Sigmoid colon (tissue), 7 donors: ENCODE results near the gene LRRC49. TPM values are rescaled to one million over a fixed set of nuclear protein-coding genes. Genes with fewer than 3 reads are reported as not detected.
"Not testable (repeated sequence)": the region's sequence is repeated elsewhere in the genome, so short reads cannot be mapped to it uniquely, and the experiment has no call there.

ENCODE experiments used
- DNase-seq: peaks from one replicate; pipeline ENCODE4 v3.0.0-alpha.2; 2019
- H3K27ac ChIP-seq, 4 donors: fragments of 200-600 bp; sonication (generic); one replicate each; pipeline ENCODE4 v1.5.1; 2016 to 2019; ENCODE audit warnings: mild to moderate bottlenecking in 1 of 4
- H3K27me3 ChIP-seq, 3 donors: fragments of 200-600 bp; sonication (generic); one replicate each; pipeline ENCODE4 v1.5.1; 2019; ENCODE audit warnings: mild to moderate bottlenecking in 1 of 3
- H3K36me3 ChIP-seq, 4 donors: fragments of 200-600 bp; sonication (generic); one replicate each; pipeline ENCODE4 v1.5.1; 2016 to 2019
- H3K4me1 ChIP-seq, 4 donors: fragments of 200-600 bp; sonication (generic); one replicate each; pipeline ENCODE4 v1.5.1; 2017 to 2019
- H3K4me3 ChIP-seq, 4 donors: fragments of 200-600 bp; sonication (generic); one replicate each; pipeline ENCODE4 v1.5.1; 2017 to 2019; ENCODE audit warnings: mild to moderate bottlenecking in 2 of 4, moderate library complexity in 1 of 4
- H3K9me3 ChIP-seq, 4 donors: fragments of 200-600 bp in 3 of 4; sonication (generic) in 3 of 4; one replicate each; pipeline versions ENCODE4 v1.5.1 to v1.6.1; 2013 to 2019
- CTCF ChIP-seq, 4 experiments: fragments of 450-650 bp in 3 of 4; fragments of 200-600 bp in 1 of 4; IDR thresholded peaks; one replicate each; pipeline ENCODE4 v1.5.1; 2016 to 2019; ENCODE audit warnings: antibody characterized with exemption in 4 of 4, mild to moderate bottlenecking in 3 of 4, moderate library complexity in 2 of 4
- EP300 ChIP-seq, 4 donors: sonication (generic); formaldehyde crosslinking; IDR thresholded peaks; one replicate each; pipeline ENCODE4 v1.6.1; 2017; ENCODE audit warnings: antibody characterized with exemption in 4 of 4
- POLR2A ChIP-seq, 2 donors: fragments of 450-650 bp; IDR thresholded peaks; one replicate each; pipeline ENCODE4 v1.6.1; 2016; ENCODE audit warnings: antibody characterized with exemption in 2 of 2, mild to moderate bottlenecking in 2 of 2, moderate library complexity in 2 of 2
- POLR2AphosphoS5 ChIP-seq, 4 donors: sonication (generic); formaldehyde crosslinking; IDR thresholded peaks; one replicate each; pipeline ENCODE4 v1.6.1; 2017; ENCODE audit warnings: antibody characterized with exemption in 4 of 4
- WGBS, 2 donors: extraction: QIAGEN DNeasy Blood & Tissue Kit; methylation state at CpG; one replicate each; pipeline ENCODE4 v1.1.7; 2013; 5-methylcytosine and 5-hydroxymethylcytosine counted together
- intact Hi-C: fragments of 100-400 bp; cut with DNase I; formaldehyde crosslinking; loops from one replicate; pipeline ENCODE4 v1.15.1; 2023
- polyA plus RNA-seq, 3 donors: library from polyadenylated mRNA; stranded (reverse); fragments of 200-250 nt; gene quantifications; one replicate each; pipeline ENCODE4 v1.2.3, GENCODE V29; 2013
- total RNA-seq, 4 donors: library from RNA; depleted of rRNA; stranded (reverse); fragments of >200 nt; gene quantifications; one replicate each; pipeline ENCODE4 v1.1.0, GENCODE V29; 2016
- donor health status: healthy with polysubstance abuse.
- donor health status: Bipolar disorder and iron deficiency.
- donor health status: healthy.

Gene LRRC49
- total and polyA plus RNA-seq, 7 donors: 1.6 to 20.2 (median 10.3) TPM

DNA sequence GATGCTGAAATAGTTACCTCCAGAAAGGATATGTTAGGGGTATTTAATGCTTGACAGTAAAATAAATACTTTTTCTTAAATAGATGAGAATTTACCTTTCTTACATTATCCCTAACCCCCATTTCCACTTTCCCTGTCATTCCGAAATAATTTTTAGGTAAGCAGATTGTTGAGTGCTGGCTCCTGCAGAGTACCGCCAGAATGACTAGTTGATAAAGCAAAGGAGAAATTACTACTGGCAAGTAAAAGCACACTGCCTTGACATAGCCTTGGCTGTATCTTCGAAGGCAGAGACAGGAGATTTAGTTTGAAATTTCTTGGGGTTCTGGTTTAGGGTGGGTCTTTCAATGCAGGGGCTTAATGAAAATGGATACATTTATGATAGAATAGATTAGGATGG, 40.8 kb downstream of the LRRC49 start:
- TF ChIP-seq POLR2A (IDR thresholded peaks at IDR 0.05) (no peak), CTCF (IDR thresholded peaks at IDR 0.05) (no peak)
- 80% methylated on average over 3 of the region's 3 CpGs for WGBS, 2 donors
- intact Hi-C loops: no loop called here
- Histone ChIP-seq H3K4me1 (no peaks in the 10 kb centered on the region), H3K27me3 (no peaks in the 10 kb centered on the region), H3K36me3 (no peaks in the 10 kb centered on the region), H3K4me3 (no peak overlapping the region), H3K27ac (no peak overlapping the region), H3K9me3 (no peaks in the 10 kb centered on the region)
- DNase-seq: no peak

DNA sequence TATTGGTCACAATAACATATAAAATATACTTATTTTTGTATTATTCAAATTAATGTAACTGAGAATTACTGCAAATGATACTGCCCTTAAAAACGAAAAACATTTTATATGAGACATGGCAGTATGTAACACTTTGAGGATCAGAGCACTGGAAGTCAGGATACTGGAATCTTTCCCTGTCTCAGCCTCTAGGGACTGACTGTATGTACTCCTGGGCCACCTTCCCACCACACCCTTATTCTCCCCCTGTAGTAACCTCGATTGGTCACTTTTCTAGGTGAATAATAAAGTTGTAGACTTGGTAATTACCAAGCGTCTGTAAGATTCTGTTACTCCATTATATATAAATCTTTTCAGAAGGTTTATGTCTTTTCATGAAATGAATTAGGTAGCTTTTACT, 43.0 kb downstream of the LRRC49 start:
- Histone ChIP-seq H3K36me3 (no peaks in the 10 kb centered on the region), H3K9me3 (no peaks in the 10 kb centered on the region), H3K4me3 (no peak overlapping the region), H3K4me1 (no peaks in the 10 kb centered on the region), H3K27me3 (no peaks in the 10 kb centered on the region), H3K27ac (no peak overlapping the region)
- DNase-seq: no peak
- intact Hi-C loops: no loop called here
- 76 to 86% methylated on average over 3 of the region's 3 CpGs for WGBS, 2 donors
- no peak for TF ChIP-seq POLR2AphosphoS5 (IDR thresholded peaks at IDR 0.05)
- TF ChIP-seq POLR2A (IDR thresholded peaks at IDR 0.05): no peak

DNA sequence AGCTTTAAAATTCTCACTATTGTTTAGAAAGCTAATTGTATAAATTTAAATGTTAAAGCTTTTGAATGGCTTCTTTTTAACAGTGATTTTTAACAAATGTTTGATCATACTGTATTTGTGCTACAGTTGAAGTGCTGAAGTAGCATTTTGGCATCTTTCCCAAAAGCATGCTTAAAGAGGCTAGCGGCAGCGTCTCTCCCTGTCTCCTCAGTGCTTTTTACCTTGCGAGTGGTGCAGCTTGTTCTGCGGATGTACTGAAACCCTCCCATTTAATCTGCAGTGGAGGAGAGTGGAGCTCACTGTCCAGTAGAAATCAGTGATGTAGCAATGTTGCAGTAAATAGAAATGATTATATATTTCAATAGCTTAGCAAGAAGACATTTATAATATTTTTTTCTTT, 43.7 kb downstream of the LRRC49 start:
- H3K27ac ChIP-seq: no peak overlapping the region
- H3K36me3 ChIP-seq: no peaks in the 10 kb centered on the region
- H3K4me1 ChIP-seq: no peaks in the 10 kb centered on the region
- H3K9me3 ChIP-seq: no peaks in the 10 kb centered on the region
- intact Hi-C loops: no loop called here
- H3K27me3 ChIP-seq: no peaks in the 10 kb centered on the region
- WGBS, 2 donors: 73 to 82% methylated on average over 4 of the region's 4 CpGs
- no peak overlapping the region for H3K4me3 ChIP-seq
- no peak for DNase-seq
- no peak for TF ChIP-seq EP300 (IDR thresholded peaks at IDR 0.05)
- TF ChIP-seq POLR2A (IDR thresholded peaks at IDR 0.05): no peak
- TF ChIP-seq POLR2AphosphoS5 (IDR thresholded peaks at IDR 0.05): no peak
- TF ChIP-seq CTCF (IDR thresholded peaks at IDR 0.05): no peak

DNA sequence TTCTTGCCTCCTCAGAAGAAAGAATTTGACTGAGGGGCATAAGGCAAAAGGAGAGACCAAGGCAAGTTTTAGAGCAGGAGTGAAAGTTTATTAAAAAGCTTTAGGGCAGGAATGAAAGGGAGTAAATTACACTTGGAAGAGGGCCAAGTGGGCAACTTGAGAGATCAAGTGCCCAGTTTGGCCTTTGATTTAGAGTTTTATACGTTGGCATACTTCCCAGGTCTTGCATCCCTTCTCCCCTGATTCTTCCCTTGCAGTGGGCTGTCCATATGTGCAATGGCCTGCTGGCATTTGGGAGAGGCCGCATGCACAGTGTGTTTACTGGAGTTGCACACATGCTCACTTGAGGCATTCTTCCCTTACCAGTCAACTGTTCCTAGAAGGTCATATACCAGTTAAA, 50.7 kb downstream of the LRRC49 start:
- H3K9me3 ChIP-seq, H3K4me3 ChIP-seq, DNase-seq, H3K36me3 ChIP-seq, H3K4me1 ChIP-seq, H3K27ac ChIP-seq, intact Hi-C loops, H3K27me3 ChIP-seq: not testable (repeated sequence)
- 18 to 61% methylated on average over 2 of the region's 2 CpGs for WGBS, 2 donors

DNA sequence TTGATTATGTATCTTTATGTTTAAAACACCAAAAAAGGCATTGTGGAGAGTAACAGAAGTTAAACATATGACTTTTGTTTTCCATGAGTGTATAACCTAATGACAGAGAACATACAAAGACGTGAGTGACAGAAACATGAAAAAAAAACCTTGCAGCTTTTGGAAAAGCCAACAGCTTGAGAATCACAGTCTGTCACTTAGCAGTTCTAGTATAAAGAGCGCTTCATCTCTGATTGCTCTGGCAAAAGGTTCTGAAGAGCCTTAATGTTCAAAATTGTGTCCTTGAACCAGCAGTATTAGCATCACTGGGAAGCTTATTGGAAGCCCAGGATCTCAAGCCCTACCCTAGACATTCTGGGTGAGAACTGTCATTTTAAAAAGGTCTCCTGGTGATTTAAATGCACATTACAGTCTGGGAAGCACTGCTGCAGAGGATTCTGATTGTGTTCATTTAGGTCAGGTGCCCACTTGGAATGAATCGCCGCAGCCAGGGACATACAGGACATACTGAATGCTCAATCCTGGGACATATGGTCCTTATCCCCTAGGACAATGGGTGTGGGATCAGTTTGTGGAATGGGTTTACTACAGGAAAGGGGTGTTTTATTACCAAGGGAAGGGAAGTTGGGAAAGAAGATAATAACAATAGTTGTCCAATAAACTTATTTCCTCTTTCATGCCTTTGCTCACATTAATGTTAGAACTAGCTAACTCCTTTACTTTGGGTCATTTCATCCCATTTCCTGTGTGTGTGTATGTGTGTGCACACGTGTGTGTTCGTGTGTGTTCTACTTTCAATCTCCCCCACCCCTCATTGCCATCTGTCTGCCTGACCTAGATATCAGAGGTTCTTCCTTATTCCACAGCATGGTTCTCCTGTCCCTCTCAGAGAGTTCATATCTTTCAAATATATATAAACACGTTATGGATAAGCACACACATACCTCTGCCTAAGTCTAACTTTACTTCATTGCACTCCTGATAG, 55.0 kb downstream of the LRRC49 start:
- Histone ChIP-seq H3K27ac (no peak overlapping the region), H3K36me3 (no peaks in the 10 kb centered on the region), H3K9me3 (peaks cover 0 to 3% (median 0%) of the 10 kb centered on the region in 4 donors), H3K27me3 (no peaks in the 10 kb centered on the region), H3K4me3 (no peak overlapping the region), H3K4me1 (no peaks in the 10 kb centered on the region)
- no peak for DNase-seq
- WGBS, 2 donors: 70 to 73% methylated on average over 7 of the region's 7 CpGs
- intact Hi-C loops: no loop called here
- TF ChIP-seq CTCF (IDR thresholded peaks at IDR 0.05) (no peak), POLR2A (IDR thresholded peaks at IDR 0.05) (no peak), POLR2AphosphoS5 (IDR thresholded peaks at IDR 0.05) (no peak), EP300 (IDR thresholded peaks at IDR 0.05) (no peak)

DNA sequence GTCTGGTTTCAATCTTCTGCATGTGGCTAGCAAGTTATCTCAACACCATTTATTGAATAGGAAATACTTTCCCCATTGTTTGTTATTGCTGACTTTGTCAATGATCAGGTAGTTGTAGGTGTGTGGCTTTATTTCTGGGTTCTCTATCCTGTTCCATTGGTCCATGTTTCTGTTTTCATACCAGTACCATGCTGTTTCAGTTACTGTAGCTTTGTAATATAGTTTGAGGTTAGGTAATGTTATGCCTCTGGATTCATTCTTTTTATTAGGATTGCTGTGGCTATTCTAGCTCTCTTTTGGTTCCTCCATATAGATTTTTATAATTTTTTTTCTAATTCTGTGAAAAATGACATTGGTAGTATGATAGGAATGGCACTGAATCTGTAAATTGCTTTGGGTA, 58.3 kb downstream of the LRRC49 start:
- Histone ChIP-seq H3K27ac (no peak overlapping the region), H3K4me1 (peaks cover 0 to 4% (median under 1%) of the 10 kb centered on the region in 4 donors), H3K4me3 (no peak overlapping the region), H3K9me3 (peaks cover 0 to 3% (median 0%) of the 10 kb centered on the region in 4 donors), H3K36me3 (no peaks in the 10 kb centered on the region), H3K27me3 (no peaks in the 10 kb centered on the region)
- no peak for TF ChIP-seq POLR2AphosphoS5 (IDR thresholded peaks at IDR 0.05)
- no peak for TF ChIP-seq EP300 (IDR thresholded peaks at IDR 0.05)
- TF ChIP-seq POLR2A (IDR thresholded peaks at IDR 0.05): no peak
- TF ChIP-seq CTCF (IDR thresholded peaks at IDR 0.05): no peak
- intact Hi-C loops: no loop called here
- DNase-seq: no peak
